ENCODE measurements around the gene CBX5.
"Not testable (repeated sequence)": the region's sequence is repeated elsewhere in the genome, so short reads cannot be mapped to it uniquely, and the experiment has no call there.

CBX5 gene

DNA sequence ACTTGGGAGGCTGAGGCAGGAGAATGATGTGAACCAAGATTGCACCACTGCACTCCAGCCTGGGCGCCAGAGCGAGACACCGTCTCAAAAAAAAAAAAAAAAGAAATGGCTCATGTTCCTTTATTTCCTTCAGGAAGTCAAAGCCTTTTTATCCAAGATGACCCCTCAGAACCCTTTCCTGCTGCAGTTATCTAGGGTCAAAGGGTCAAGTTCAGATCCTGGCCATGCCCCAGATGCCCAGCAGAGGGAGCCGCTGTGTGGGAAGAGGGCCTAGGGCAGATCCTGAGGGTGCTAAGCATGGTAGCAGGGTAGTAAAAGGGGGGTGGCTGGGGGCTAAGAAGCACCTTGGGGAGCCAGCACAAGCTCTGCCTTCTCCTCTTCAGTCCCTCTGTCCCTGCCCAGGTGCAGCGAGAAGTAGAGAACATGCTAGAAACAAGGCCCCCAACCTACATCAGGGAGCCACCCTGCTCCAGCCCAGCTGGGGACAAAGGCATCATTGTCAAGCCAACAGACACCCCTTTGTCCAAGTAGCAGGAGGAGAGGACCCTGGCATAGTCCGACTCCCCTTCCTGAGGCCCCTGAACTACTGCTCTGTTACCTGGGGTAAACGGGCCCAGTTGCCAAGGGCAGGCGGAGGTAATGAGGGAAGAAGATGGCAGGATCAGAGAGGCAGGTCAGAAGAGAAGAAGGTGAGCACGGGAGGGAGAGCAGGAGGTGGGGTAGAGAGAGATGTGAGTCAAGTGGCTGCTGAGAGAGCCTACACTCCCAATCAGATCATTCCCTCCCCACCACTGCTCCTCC lies 14.4 kb upstream of the CBX5 start:
- no peak for DNase-seq

- DNase-seq = no peak
Observed at GRCh38 chr12:54292931-54293241, 13.0 kb upstream of the CBX5 start.

DNA sequence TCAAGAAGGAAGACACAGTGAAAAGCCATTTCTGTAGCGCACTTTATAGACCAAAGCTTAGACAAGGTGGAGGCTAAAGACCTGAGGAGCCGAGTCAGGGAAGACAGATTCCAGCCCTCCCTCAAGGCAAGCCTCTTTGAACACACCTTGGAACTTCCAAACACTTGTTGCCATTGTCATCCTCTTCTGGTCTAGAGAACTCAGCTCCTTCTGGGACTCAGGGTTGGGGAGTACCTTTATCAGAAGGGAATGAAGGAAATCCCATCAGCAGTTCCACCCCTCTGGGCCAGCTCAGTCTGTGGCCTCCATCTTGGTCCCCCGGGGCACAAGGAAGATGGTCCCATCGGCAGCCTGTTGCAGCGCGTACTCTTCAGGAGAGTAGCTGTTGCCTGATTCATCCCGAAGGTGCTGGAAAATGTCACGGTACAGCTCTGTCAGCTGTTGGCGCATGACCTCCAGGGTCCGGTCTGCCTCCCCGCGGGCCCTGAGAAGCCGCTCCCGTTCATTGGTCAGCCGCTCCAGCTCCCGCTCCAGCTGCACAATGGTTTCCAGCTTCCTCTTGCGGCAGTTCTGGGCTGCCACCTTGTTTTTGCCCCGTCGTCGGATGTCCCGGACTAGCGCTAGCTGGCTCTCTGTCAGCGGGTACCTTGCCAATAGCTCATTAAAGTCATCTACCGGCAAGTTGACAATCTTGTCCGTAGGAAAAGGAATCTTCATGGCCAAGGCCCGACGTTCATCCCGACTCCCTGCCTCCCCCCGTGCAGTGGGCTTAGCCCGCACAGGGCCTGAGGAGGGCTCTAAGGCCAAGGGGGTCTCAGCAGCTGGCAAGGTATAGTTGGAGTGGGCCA lies 12.4 kb upstream of the CBX5 start:
- no peak for DNase-seq

DNA sequence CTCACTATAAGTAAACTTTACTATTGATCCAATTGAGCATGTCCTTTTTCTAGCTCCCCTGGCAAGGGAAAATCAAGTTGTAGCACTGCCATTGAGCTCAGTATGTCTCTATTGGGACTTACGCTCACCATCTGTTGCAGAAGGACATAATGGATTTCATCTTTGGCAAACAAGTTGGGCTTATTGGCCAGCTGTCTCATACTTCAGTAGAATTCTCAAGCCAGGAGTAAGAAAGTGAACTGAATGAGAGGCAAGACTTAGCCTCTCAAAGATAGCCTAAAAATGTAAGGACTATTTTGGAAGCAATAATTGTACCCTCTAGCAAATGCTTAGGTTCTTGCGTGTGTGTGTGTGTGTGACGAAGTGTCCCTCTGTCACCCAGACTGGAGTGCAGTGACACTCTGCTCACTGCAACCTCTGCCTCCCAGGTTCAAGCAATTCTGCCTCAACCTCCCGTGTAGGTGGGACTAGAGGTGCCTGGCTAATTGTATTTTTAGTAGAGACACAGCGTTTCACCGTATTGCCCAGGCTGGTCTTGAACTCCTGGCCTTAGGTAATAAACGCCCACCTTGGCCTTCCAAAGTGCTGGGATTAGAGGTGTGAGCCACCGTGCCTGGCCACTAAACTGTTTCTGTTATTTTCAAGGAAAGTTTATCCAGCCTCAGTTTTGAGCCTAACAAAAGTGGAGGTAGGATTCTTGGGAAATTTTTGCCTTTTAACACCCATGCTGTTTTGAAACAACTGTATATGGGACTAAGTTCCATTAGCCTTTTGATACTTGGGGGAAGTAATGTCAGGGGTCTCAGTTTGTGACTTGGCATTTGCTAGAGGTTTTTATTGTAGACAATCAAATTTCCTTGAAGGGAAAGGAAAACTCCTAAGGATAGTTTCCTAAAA lies 7.6 kb upstream of the CBX5 start:
- DNase-seq = peak; percentile 77

DNA sequence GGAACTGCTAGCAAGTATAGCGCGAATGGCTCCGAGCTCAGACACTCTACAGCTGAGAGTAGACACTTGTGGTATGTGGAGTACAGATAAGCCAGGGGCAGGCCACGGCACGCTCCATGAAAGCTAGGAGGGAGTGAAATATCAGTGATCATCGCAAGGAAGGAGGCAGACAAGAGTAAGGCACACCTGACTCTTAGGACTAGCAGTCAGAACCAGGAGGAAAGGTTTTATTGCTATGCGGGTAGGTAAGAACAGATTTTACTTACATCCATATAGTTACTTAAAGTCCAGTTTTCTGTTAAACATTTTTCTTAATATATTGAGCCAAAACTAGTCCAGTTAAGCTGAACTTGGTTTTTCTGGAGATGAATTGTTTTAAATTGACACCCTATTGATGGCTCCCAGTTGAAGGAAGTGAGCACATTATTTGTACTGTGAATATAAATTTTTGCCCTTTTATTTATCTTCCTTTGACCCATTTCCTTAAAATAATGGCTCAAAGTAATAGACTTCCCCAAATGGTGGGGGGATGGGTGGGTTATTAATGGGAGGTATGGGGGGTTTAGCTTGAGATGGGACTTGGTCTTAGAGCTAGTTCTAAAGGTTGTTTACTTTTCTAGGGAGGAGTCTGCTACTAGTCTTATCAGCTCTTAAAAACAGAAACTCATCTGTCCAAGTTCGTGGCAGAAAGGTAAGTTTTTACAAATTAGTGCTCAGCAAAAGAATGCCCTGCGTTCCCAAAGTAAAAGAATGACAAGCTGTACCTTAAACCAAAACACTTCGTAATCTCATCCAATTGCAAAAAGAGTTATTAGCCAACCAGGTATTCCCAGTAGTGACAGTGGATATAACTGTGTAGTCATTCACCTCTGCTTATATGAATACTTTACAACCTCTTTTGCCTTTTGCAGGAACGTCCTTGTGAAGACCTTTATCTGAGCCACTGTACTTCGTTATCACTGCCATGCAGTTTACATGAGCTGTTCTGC lies 6.4 kb upstream of the CBX5 start:
- DNase-seq = peak; percentile 62

- no peak for DNase-seq
Observed at GRCh38 chr12:54285150-54286041, 5.5 kb upstream of the CBX5 start.

GRCh38 chr12:54284070-54284780 lies 4.3 kb upstream of the CBX5 start:
- not testable (repeated sequence) for DNase-seq

GRCh38 chr12:54282949-54283593 lies 3.1 kb upstream of the CBX5 start:
- DNase-seq = no peak

DNA sequence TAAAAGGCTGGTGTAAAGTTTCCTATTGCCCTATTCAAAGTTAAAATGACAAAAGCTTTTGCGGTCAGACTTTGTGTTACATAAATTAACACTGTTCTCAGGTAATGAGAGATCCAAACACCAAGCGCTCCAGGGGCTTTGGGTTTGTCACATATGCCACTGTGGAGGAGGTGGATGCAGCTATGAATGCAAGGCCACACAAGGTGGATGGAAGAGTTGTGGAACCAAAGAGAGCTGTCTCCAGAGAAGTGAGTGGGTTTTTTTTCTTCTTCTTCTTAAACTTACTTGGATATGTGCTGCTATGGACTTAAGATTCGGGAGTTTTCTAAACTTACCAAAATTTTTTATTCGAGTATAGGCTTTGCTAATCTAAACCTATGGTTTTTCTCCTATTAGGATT lies 1.8 kb upstream of the CBX5 start:
- not testable (repeated sequence) for DNase-seq

DNA sequence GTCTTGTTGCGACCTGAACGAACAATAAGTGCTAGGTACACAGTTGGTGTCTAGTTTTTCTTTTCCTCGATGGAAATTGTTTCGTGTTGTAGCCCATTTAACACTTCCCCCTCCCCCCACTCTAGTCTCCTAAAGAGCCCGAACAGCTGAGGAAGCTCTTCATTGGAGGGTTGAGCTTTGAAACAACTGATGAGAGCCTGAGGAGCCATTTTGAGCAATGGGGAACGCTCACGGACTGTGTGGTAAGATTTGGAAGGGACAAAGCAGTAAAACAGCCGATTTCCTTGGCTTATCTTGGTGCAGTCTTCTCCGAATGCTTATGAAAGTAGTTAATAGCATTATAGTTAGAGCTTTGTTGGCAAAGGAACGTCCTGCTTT lies 1.3 kb upstream of the CBX5 start:
- not testable (repeated sequence) for DNase-seq

DNA sequence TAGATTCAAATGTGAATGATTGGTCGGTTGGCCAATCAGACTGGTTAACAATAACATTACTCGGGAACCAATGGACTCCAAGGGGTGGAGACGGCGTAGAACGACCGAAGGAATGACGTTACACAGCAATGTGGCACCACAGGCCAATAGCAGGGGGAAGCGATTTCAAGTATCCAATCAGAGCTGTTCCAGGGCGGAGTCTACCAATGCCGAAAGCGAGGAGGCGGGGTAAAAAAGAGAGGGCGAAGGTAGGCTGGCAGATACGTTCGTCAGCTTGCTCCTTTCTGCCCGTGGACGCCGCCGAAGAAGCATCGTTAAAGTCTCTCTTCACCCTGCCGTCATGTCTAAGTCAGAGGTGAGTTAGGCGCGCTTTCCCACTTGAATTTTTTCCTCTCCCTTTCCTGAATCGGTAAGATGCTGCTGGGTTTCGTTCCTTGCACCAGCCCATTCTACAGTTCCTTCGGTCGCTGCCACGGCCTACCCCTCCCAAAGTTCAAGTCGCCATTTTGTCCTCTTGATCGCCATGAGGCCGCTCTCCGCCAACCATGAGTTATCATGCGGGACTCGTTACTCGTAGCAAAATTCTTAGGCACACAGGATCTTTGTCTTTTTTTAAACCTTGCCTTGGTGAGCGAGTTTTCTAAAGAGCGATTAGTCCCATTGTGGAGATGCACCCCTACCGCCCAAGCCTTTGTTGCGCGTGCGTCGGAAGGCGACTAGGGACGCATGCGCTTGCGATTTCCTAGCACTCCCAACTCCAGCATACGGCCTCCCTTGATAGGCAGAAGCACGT lies 742 bp upstream of the CBX5 start, which contains the start of gene HNRNPA1:
TSS of gene HNRNPA1 (plus strand) at position 259 of the 793 bp plus-strand sequence. CDS start at position 341, 82 bp downstream.
- DNase-seq = peak; percentile 100

GRCh38 chr12:54279227-54279631 lies 693 bp downstream of the CBX5 start:
- no peak for DNase-seq

DNA sequence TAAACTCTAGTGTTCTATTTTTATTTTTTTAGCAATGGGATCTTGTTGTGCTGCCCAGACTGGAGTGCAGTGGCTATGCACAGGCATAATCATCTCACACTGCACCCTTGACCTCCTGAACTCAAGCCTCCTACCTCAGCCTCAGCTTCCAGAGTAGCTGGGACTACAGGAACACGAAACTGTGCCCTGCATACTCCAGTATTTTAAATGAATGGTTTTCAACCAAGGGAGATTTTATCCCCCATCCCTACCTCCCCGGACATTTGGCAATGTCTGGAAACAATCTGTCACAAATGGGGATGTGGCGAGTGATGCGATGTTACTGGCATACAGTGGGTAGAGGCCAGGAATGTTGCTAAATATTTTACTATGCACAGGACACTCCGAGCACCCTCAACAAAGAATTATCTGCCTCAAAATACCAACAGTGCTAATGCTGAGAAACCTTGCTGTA lies 2.1 kb downstream of the CBX5 start:
- no peak for DNase-seq

DNA sequence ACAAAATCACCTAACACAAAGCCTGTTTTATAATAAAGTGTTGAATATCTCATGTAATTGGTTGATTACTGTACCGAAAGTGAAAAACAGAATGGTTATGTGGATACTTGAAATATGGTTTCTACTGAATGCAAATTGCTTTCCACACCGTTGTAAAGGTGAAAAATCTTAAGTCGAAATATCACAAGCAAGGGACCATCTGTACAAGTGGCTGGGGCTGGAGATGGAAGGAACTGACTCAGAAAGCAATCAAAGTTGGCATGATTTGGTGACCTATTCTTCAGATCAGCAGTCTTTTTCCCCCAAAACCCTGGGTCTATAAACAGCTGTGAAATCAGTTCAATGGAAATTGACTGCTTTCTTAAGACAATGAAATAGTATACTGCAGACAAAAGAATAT lies 3.6 kb downstream of the CBX5 start:
- no peak for DNase-seq

GRCh38 chr12:54273981-54274380 lies 5.9 kb downstream of the CBX5 start:
- peak; percentile 18 for DNase-seq

GRCh38 chr12:54272214-54272613 lies 7.7 kb downstream of the CBX5 start:
- DNase-seq = no peak

DNA sequence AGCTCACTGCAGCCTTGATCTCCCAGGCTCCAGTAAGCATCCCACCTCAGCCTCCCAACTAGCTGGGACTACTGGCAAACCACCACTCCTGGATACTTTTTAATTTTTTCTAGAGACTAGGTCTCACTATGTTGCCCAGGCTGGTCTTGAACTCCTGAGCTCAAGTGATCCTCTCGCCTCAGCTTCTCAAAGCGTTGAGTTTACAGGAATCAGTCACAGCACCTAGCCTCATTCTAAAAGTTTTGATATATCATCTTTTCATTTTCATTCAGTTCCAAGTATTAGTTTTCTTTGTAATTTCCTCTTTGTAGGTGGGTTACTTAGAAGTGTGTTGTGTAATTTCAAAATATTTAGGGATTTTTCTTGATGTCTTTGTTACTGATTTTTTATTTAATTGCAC lies 9.6 kb downstream of the CBX5 start:
- no peak for DNase-seq

GRCh38 chr12:54266852-54267251 lies 13.1 kb downstream of the CBX5 start:
- DNase-seq = peak; percentile 50

- no peak for DNase-seq
Observed at GRCh38 chr12:54265364-54265812, 14.5 kb downstream of the CBX5 start.
